ENCODE measurements around the gene SCRN3.
"Not testable (repeated sequence)": the region's sequence is repeated elsewhere in the genome, so short reads cannot be mapped to it uniquely, and the experiment has no call there.

The SCRN3 gene

GRCh38 chr2:174410039-174410438, 14.5 kb downstream of the SCRN3 start:
- DNase-seq (ENCODE audit: low spot score) = not testable (repeated sequence)

DNA sequence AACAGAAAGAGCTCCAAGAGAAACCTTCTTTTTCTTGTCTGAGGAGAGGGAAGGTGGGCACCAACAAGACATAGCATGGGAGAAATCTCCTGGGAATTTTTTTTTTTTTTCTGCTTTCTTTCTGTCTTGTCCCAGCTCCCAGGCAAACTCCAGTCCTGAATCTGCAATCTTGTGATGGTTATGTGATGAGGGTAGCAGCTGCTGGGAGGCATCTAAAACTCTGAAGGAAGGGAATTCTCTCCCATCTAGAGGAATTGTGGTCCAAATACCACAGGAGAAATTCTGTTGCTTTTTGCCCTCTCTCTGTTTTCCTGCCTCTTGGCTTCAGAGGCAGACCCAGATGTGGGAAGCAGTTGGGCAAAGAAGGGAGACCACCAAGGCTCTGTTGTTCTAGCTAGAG, 16.7 kb downstream of the SCRN3 start:
- DNase-seq (ENCODE audit: low spot score) = no peak

DNA sequence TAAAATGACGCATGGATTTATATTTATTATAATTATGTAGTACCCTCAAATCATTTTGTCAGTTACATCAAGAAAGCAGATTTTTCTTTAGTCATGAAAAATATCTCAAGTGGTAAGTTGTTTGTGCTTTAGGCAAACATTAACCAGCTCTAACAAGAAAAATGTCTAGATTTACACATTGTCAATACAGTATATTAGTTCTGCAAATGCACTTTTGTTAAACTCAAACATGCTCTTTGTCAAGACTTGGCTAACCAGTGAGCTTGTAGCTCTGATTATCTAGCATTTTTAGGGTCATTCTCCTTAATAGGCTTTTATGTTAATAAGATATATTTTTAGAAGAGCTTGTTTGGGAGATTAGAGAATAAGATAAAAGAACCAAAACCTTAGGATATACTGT, 32.7 kb downstream of the SCRN3 start:
- no peak for DNase-seq (ENCODE audit: low spot score)

DNA sequence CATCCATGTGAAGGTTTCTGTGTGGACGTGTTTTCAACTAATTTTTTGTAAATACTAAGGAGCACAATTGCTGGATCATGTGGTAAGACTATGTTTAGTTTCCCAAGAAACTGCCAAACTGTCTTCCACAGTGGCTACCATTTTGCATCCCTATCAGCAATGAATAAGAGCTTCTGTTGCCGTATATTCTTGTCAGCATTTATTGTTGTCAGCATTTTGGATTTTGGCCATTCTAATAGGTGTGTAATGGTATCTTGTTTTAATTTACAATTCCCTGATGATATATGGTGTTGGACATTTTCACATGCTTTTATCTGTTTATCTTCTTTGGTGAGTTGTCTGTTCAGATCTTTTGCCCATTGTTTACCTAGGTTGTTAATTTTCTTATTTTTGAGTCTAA, 34.5 kb downstream of the SCRN3 start:
- no peak for DNase-seq (ENCODE audit: low spot score)

DNA sequence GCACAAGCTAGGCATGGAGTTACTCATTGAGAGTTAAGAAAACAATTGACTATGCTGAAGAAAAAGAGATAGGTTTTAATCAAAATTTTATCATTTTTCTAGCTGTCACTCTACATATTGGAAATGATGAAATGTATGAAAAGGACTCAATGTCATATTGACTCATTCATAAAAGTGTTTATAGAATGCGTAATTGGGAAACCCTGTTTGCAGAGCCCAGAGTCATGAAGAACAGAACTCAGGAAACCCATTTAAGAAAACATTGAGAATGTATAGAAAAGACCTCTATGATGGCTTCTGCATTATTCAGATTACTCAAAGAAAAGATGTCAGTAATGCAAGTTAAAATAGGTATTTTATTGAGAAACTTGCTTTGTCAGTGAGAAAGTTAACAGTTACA, 36.4 kb downstream of the SCRN3 start:
- no peak for DNase-seq (ENCODE audit: low spot score)

DNA sequence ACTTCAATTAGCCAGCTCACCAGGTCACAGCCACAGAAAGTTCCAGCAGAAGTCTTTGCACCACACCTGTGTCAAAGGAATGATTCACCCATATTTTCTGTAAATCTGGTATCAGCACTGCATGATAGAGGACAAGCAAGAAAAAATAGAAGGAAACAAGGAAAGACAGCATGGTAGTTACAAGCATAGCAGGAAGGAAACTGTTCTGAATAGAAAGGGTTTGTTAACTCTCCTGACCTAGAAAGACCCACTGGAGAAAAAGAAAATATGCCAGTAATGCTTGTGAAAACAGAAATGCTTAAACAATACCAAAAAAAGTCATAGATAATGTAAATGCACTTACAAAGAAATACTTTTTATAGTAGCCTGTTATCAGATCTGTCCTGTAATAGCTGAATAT, 40.8 kb downstream of the SCRN3 start:
- no peak for DNase-seq (ENCODE audit: low spot score)

- no peak for DNase-seq (ENCODE audit: low spot score)
These were observed 42.8 kb downstream of the SCRN3 start for GRCh38 chr2:174438146-174438886.

- DNase-seq (ENCODE audit: low spot score) = no peak
These were observed 43.8 kb downstream of the SCRN3 start for GRCh38 chr2:174439323-174439722.

DNA sequence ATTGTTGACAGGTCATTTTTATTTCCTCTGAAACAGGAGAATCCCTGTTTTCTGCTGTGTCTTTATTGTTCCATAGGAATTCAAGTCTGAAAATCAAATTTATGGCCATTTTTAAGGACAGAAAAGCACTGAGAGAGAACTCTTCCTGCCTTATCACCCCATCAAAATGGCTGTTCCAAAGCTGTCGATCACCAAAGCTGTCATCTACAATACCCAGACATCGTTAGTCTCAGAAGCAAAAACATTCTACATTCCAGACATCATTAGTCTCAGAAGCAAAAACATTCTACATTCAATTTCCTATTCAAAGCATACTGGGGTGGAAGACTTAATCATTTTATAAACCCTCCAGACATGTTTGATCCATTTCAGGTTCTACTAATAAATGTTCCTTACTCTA, 44.4 kb downstream of the SCRN3 start:
- no peak for DNase-seq (ENCODE audit: low spot score)

DNA sequence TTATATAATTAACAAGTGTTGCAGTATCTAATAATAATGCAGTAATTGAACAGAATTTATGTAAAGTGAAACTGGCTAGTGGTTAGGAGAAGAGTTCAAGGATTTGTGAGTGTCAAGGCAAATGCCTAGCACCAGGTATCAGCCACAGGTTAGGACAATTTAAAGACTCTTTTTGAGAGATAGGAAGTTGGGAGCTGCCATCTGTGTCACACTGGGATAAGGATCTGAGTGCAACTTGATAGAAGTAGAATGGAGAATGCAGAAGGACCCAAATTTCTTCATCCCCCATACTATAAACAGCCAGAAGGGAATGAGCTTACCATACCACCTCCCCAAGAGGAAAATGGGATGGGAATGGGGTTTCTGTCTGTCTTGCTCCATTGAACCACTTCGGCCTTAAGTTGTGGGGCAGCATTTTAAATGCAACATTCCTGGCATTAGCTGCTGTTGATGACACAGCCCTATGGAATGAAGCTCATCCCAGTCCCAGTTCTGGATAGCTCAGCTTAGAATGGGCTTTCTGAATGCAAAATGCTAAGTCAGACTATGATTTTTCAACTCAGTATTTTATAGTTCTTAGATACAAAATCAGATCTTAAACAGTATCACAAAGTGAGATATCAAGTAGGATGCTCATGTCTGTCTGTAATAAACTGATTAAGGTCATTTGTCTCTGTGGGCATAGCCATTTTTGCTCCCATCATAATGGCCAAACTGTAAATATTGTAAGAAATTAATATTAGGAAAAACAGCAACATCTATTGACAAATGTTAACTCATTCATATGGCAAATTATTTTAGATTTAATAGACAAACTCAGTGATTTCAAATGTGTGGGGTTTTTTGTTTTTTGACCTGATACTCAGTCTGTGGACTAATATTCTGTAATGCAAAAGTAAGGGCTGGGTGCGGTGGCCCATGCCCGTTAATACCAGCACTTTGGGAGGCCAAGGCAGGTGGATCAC, 47.3 kb downstream of the SCRN3 start:
- no peak for DNase-seq (ENCODE audit: low spot score)

GRCh38 chr2:174444761-174445160, 49.2 kb downstream of the SCRN3 start:
- DNase-seq (ENCODE audit: low spot score) = no peak

DNA sequence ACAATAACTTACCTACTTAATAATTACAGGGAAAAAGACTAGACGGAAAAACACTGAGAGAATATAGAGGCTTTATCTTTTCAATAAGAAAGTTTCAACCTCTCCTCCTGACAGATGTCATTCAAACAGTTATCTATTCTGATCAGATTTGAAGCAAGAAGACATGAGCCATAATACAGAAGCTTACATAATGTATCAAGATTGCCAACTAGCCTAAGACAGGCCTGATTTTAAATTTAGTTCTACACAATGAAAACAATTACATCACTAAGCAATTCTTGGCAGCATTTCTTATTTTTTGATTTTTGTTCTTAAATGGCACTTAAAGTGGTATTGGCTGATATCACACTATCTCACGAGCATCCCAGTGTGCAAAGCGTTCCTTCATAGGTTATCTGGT, 49.7 kb downstream of the SCRN3 start:
- DNase-seq (ENCODE audit: low spot score) = no peak

- DNase-seq (ENCODE audit: low spot score) = no peak
These were observed 51.0 kb downstream of the SCRN3 start for GRCh38 chr2:174446531-174446930.

DNA sequence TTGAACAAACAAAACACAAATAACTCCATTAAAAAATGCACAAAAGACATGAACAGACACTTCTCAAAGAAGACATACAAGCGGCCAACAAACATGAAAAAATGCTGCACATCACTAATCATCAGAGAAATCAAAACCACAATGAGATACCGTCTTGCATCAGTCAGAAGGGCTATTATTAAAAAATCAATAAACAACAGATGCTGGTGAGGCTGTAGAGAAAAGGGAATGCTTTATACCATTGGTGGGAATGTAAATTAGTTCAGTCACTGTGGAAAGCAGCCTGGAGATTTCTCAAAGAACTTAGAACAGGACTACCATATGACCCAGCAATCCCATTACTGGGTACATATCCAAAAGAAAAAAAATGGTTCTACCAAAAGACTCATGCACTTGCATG, 53.5 kb downstream of the SCRN3 start:
- no peak for DNase-seq (ENCODE audit: low spot score)

DNA sequence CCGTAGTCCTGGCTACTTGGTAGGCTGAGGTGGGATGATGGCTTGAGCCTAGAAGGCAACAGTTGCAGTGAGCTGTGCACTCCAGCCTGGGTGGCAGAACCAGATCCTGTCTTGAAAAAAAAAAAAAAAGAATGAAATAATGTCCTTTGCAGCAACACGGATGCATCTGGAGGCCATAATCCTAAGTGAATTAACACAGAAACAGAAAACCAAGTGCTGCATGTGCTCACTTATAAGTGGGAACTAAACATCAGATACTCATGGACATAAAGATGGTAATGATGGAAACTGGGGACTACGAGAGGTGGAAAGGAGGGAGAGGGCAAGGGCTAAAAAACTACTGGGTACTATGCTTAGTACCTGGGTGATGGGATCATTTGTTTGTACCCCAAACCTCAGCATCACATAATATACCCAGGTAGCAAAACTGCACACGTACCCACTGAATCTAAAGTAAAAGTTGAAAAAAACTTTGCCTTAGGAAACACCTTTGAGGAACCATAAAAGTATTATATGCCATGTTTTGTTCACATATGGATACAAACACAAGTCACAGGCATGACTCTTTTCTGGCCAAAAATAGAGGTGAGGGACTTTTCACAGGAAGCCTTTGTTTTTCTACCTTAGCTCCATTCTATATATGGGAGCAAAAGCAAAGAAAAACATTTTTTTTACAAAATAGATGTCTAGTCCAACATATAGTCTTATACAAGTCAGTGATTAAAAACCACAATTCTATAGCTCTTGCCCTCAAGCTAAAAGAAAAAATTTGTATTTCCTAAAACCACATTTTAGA, 54.7 kb downstream of the SCRN3 start:
- no peak for DNase-seq (ENCODE audit: low spot score)

- no peak for DNase-seq (ENCODE audit: low spot score)
These were observed 59.0 kb downstream of the SCRN3 start for GRCh38 chr2:174454566-174454965.

- no peak for DNase-seq (ENCODE audit: low spot score)
These were observed 65.7 kb downstream of the SCRN3 start for GRCh38 chr2:174461221-174461620.

- DNase-seq (ENCODE audit: low spot score) = no peak
These were observed 69.8 kb downstream of the SCRN3 start for GRCh38 chr2:174465327-174465726.

DNA sequence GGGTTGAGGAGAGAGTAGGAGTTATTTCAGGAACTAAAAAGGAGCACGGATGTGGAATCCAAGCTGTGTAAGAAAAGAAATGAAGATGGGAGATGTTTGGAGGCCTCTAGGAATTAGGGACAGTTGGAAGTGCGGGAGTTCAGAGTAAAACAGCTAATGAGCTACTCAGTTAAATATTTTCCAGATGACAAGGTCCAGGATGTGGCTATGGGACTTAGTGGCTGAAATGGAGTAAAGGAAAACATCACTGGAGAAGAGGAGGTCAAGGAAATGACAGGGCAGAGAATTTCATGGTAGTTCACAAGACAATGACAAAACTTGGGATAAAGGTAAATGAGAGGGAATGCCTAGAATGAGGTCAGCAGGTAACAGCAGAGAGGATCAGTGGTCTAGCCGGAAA, 78.3 kb downstream of the SCRN3 start:
- no peak for DNase-seq (ENCODE audit: low spot score)

DNA sequence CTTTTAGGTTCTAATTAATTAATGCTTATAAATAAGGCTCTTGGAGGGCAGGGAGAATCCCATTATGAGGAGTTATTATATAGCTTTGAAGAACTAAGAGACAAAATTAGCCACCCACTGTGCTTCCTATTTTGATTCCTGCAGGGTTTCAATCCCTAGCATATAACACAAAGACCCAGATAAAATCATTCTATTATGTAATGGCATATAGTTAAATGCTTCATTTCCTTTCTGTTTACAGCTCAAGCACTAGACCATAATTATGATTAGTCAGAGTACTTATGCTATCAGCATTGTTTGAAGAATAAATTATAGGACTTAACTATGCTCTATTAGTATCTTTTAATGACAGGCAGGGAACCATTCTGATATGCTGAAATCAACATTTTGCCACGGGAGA, 82.2 kb downstream of the SCRN3 start:
- no peak for DNase-seq (ENCODE audit: low spot score)
